Measurements from ENCODE around the gene VOPP1.

VOPP1 gene

GRCh38 chr7:55488216-55488615 lies 84.1 kb downstream of the VOPP1 start:
- Histone ChIP-seq H3K4me1 (ENCODE audit: control insufficient read depth, insufficient read depth, low read depth, low read length) (peaks cover 4% of the 10 kb centered on the region), H3K4me2 (ENCODE audit: low read length, poor library complexity, severe bottlenecking) (no peak overlapping the region), H4K91ac (ENCODE audit: low read length) (no peak overlapping the region), H3K4ac (ENCODE audit: low read depth in 1 of 2, low read length in 2 of 2) (no peak overlapping the region), H3K79me1 (replicated peaks; ENCODE audit: low read length, poor library complexity, severe bottlenecking) (peaks cover 63% of the 10 kb centered on the region), H3K36me3 (ENCODE audit: control insufficient read depth in 1 of 2, insufficient read depth in 2 of 2, low read depth in 1 of 2, low read length in 2 of 2) (peaks cover 60 to 87% of the 10 kb centered on the region in 2 experiments), H3K27me3 (ENCODE audit: control insufficient read depth in 1 of 2, insufficient read depth in 1 of 2, low read length in 2 of 2) (no peaks in the 10 kb centered on the region), H2BK5ac (ENCODE audit: low read depth, low read length, poor library complexity, severe bottlenecking) (no peak overlapping the region), H3K23ac (ENCODE audit: low read length in 2 of 2) (no peak overlapping the region), H2AFZ (ENCODE audit: low read depth, low read length) (no peak overlapping the region), H3K4me3 (ENCODE audit: insufficient read depth in 1 of 2, low read depth in 1 of 2, low read length in 2 of 2) (no peak overlapping the region), H3K18ac (ENCODE audit: low read depth in 1 of 2, low read length in 2 of 2) (no peak overlapping the region), H3K9ac (ENCODE audit: low read length) (no peak overlapping the region), H2BK15ac (ENCODE audit: low read depth, poor library complexity, severe bottlenecking) (no peak overlapping the region), H2BK120ac (ENCODE audit: low read depth, low read length) (no peak overlapping the region), H3K27ac (ENCODE audit: low read length, poor library complexity, severe bottlenecking) (no peak overlapping the region), H3K9me3 (ENCODE audit: control insufficient read depth, low read length) (no peaks in the 10 kb centered on the region), H2BK12ac (ENCODE audit: low read length in 2 of 2) (no peak overlapping the region), H4K8ac (ENCODE audit: low read length) (no peak overlapping the region), H2AK5ac (ENCODE audit: low read length, severe bottlenecking) (no peak overlapping the region), H3K14ac (ENCODE audit: low read length in 2 of 2) (no peak overlapping the region)
- 92% methylated on average over 6 of the region's 6 CpGs for WGBS
- no peak for DNase-seq

DNA sequence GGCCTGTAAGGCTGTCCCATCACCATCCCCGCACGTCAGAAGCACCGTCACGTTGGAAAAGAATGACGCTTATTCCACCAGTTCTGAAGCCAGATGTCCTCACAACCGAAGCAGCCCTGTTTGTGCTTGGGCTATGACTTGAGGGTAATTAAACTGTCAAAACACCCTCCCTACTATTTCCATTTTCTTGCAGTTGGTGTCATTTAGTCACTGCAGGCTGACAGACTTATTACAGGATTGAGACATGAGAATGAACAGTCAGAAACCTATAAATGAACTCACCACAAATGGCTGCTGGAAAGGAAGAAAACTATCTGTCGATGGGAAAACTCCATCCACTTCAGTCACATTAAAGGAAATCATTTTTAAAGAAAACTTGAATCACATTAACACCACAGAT lies 85.3 kb downstream of the VOPP1 start:
- peaks cover 57% of the 10 kb centered on the region for H3K79me1 ChIP-seq (replicated peaks; ENCODE audit: low read length, poor library complexity, severe bottlenecking)
- no peak overlapping the region for H3K4me2 ChIP-seq (ENCODE audit: low read length, poor library complexity, severe bottlenecking)
- no peaks in the 10 kb centered on the region for H3K9me3 ChIP-seq (ENCODE audit: control insufficient read depth, low read length)
- H3K18ac ChIP-seq (ENCODE audit: low read depth in 1 of 2, low read length in 2 of 2), result no peak overlapping the region
- no peak overlapping the region for H2BK120ac ChIP-seq (ENCODE audit: low read depth, low read length)
- H2BK15ac ChIP-seq (ENCODE audit: low read depth, poor library complexity, severe bottlenecking), result no peak overlapping the region
- H3K4ac ChIP-seq (ENCODE audit: low read depth in 1 of 2, low read length in 2 of 2), result no peak overlapping the region
- H3K36me3 ChIP-seq (ENCODE audit: control insufficient read depth in 1 of 2, insufficient read depth in 2 of 2, low read depth in 1 of 2, low read length in 2 of 2), result peaks cover 57 to 86% of the 10 kb centered on the region in 2 experiments
- no peak overlapping the region for H2AFZ ChIP-seq (ENCODE audit: low read depth, low read length)
- no peak overlapping the region for H2BK12ac ChIP-seq (ENCODE audit: low read length in 2 of 2)
- H3K4me3 ChIP-seq (ENCODE audit: insufficient read depth in 1 of 2, low read depth in 1 of 2, low read length in 2 of 2), result peak overlapping the region in 1 of 2 experiments; percentile 14
- H4K8ac ChIP-seq (ENCODE audit: low read length), result no peak overlapping the region
- no peaks in the 10 kb centered on the region for H3K4me1 ChIP-seq (ENCODE audit: control insufficient read depth, insufficient read depth, low read depth, low read length)
- DNase-seq, result no peak
- no peak overlapping the region for H3K23ac ChIP-seq (ENCODE audit: low read length in 2 of 2)
- no peak overlapping the region for H2AK5ac ChIP-seq (ENCODE audit: low read length, severe bottlenecking)
- WGBS, result 77% methylated on average over 3 of the region's 7 CpGs
- no peaks in the 10 kb centered on the region for H3K27me3 ChIP-seq (ENCODE audit: control insufficient read depth in 1 of 2, insufficient read depth in 1 of 2, low read length in 2 of 2)
- H2BK5ac ChIP-seq (ENCODE audit: low read depth, low read length, poor library complexity, severe bottlenecking), result no peak overlapping the region
- no peak overlapping the region for H4K91ac ChIP-seq (ENCODE audit: low read length)
- no peak overlapping the region for H3K27ac ChIP-seq (ENCODE audit: low read length, poor library complexity, severe bottlenecking)
- no peak overlapping the region for H3K14ac ChIP-seq (ENCODE audit: low read length in 2 of 2)
- H3K9ac ChIP-seq (ENCODE audit: low read length), result no peak overlapping the region

GRCh38 chr7:55486192-55486590 lies 86.1 kb downstream of the VOPP1 start:
- peaks cover 58 to 81% of the 10 kb centered on the region in 2 experiments for H3K36me3 ChIP-seq (ENCODE audit: control insufficient read depth in 1 of 2, insufficient read depth in 2 of 2, low read depth in 1 of 2, low read length in 2 of 2)
- H3K4me3 ChIP-seq (ENCODE audit: insufficient read depth in 1 of 2, low read depth in 1 of 2, low read length in 2 of 2), result no peak overlapping the region
- H2BK15ac ChIP-seq (ENCODE audit: low read depth, poor library complexity, severe bottlenecking), result no peak overlapping the region
- no peak overlapping the region for H2AK5ac ChIP-seq (ENCODE audit: low read length, severe bottlenecking)
- H3K9me3 ChIP-seq (ENCODE audit: control insufficient read depth, low read length), result no peaks in the 10 kb centered on the region
- no peak overlapping the region for H3K4ac ChIP-seq (ENCODE audit: low read depth in 1 of 2, low read length in 2 of 2)
- H3K27ac ChIP-seq (ENCODE audit: low read length, poor library complexity, severe bottlenecking), result no peak overlapping the region
- 71% methylated on average over 4 of the region's 5 CpGs for WGBS
- H3K4me1 ChIP-seq (ENCODE audit: control insufficient read depth, insufficient read depth, low read depth, low read length), result peaks cover 4% of the 10 kb centered on the region
- H4K8ac ChIP-seq (ENCODE audit: low read length), result no peak overlapping the region
- no peak overlapping the region for H3K18ac ChIP-seq (ENCODE audit: low read depth in 1 of 2, low read length in 2 of 2)
- H2BK12ac ChIP-seq (ENCODE audit: low read length in 2 of 2), result no peak overlapping the region
- H2BK5ac ChIP-seq (ENCODE audit: low read depth, low read length, poor library complexity, severe bottlenecking), result no peak overlapping the region
- no peak overlapping the region for H3K4me2 ChIP-seq (ENCODE audit: low read length, poor library complexity, severe bottlenecking)
- no peaks in the 10 kb centered on the region for H3K27me3 ChIP-seq (ENCODE audit: control insufficient read depth in 1 of 2, insufficient read depth in 1 of 2, low read length in 2 of 2)
- no peak overlapping the region for H2BK120ac ChIP-seq (ENCODE audit: low read depth, low read length)
- H2AFZ ChIP-seq (ENCODE audit: low read depth, low read length), result no peak overlapping the region
- DNase-seq, result no peak
- H3K9ac ChIP-seq (ENCODE audit: low read length), result no peak overlapping the region
- H3K23ac ChIP-seq (ENCODE audit: low read length in 2 of 2), result no peak overlapping the region
- no peak overlapping the region for H3K14ac ChIP-seq (ENCODE audit: low read length in 2 of 2)
- H3K79me1 ChIP-seq (replicated peaks; ENCODE audit: low read length, poor library complexity, severe bottlenecking), result peaks cover 58% of the 10 kb centered on the region
- H4K91ac ChIP-seq (ENCODE audit: low read length), result no peak overlapping the region

GRCh38 chr7:55485501-55486191 lies 86.7 kb downstream of the VOPP1 start:
- Histone ChIP-seq H3K4ac (ENCODE audit: low read depth in 1 of 2, low read length in 2 of 2) (no peak overlapping the region), H3K4me1 (ENCODE audit: control insufficient read depth, insufficient read depth, low read depth, low read length) (peaks cover 7% of the 10 kb centered on the region), H3K23ac (ENCODE audit: low read length in 2 of 2) (no peak overlapping the region), H3K18ac (ENCODE audit: low read depth in 1 of 2, low read length in 2 of 2) (no peak overlapping the region), H3K27me3 (ENCODE audit: control insufficient read depth in 1 of 2, insufficient read depth in 1 of 2, low read length in 2 of 2) (no peaks in the 10 kb centered on the region), H3K9me3 (ENCODE audit: control insufficient read depth, low read length) (no peaks in the 10 kb centered on the region), H3K4me2 (ENCODE audit: low read length, poor library complexity, severe bottlenecking) (no peak overlapping the region), H2BK120ac (ENCODE audit: low read depth, low read length) (no peak overlapping the region), H3K36me3 (ENCODE audit: control insufficient read depth in 1 of 2, insufficient read depth in 2 of 2, low read depth in 1 of 2, low read length in 2 of 2) (peaks cover 61 to 80% of the 10 kb centered on the region in 2 experiments), H4K91ac (ENCODE audit: low read length) (no peak overlapping the region), H3K27ac (ENCODE audit: low read length, poor library complexity, severe bottlenecking) (no peak overlapping the region), H2BK5ac (ENCODE audit: low read depth, low read length, poor library complexity, severe bottlenecking) (no peak overlapping the region), H2BK15ac (ENCODE audit: low read depth, poor library complexity, severe bottlenecking) (no peak overlapping the region), H2AFZ (ENCODE audit: low read depth, low read length) (no peak overlapping the region), H3K79me1 (replicated peaks; ENCODE audit: low read length, poor library complexity, severe bottlenecking) (peaks cover 62% of the 10 kb centered on the region), H4K8ac (ENCODE audit: low read length) (no peak overlapping the region), H2AK5ac (ENCODE audit: low read length, severe bottlenecking) (no peak overlapping the region), H3K9ac (ENCODE audit: low read length) (no peak overlapping the region), H2BK12ac (ENCODE audit: low read length in 2 of 2) (no peak overlapping the region), H3K4me3 (ENCODE audit: insufficient read depth in 1 of 2, low read depth in 1 of 2, low read length in 2 of 2) (no peak overlapping the region), H3K14ac (ENCODE audit: low read length in 2 of 2) (no peak overlapping the region)
- no peak for DNase-seq
- 96% methylated on average over 27 of the region's 28 CpGs for WGBS
